Activated CD8-positive, alpha-beta memory T cell treated with anti-CD3 and anti-CD28 coated beads, Interleukin-2, amount 10 ng/mL, durations not matched to agents 7 days and 5 days (primary cell): ENCODE data around the gene IKZF3. TPM values are rescaled to one million over a fixed set of nuclear protein-coding genes. Genes with fewer than 3 reads are reported as not detected.
"Not testable (repeated sequence)": the region's sequence is repeated elsewhere in the genome, so short reads cannot be mapped to it uniquely, and the experiment has no call there.

Experiments
- ATAC-seq: fragments of 150-1000 bp; cut with Tn5 transposase; one replicate; pipeline ENCODE4 v1.10.0; 2021; ENCODE audit warnings: moderate library complexity
- CTCF ChIA-PET: fragments of 350-600 bp; sonication (Branson Sonifier 250); formaldehyde crosslinking; loops from one replicate; lab custom pipeline; 2021; ENCODE audit warnings: antibody characterized with exemption; lab: Charles Lee
- DNase-seq: peaks from one replicate; pipeline ENCODE4 v3.0.0-alpha.2; 2020
- H3K27ac Mint-ChIP-seq: one replicate; pipeline ENCODE4 v1.8.0; 2021; ENCODE audit warnings: mild to moderate bottlenecking, mixed read lengths
- H3K27me3 Mint-ChIP-seq: one replicate; pipeline ENCODE4 v1.8.0; 2021; ENCODE audit warnings: mixed read lengths
- H3K36me3 Mint-ChIP-seq: one replicate; pipeline ENCODE4 v1.8.0; 2021; ENCODE audit warnings: mild to moderate bottlenecking, mixed read lengths
- H3K4me1 Mint-ChIP-seq: one replicate; pipeline ENCODE4 v1.8.0; 2021; ENCODE audit warnings: mixed read lengths
- H3K4me3 Mint-ChIP-seq: one replicate; pipeline ENCODE4 v1.8.0; 2021; ENCODE audit warnings: mild to moderate bottlenecking, moderate library complexity, mixed read lengths
- H3K9me3 Mint-ChIP-seq: one replicate; pipeline ENCODE4 v1.8.0; 2022; ENCODE audit warnings: low read depth, mixed read lengths
- total RNA-seq, 2 experiments: library from RNA; stranded (reverse); gene quantifications; one replicate each; pipeline ENCODE4 v1.2.3, GENCODE V29; 2021

Gene IKZF3
- 100 to 1,000 TPM in 1 of 2 experiments, 10 to 100 TPM in 1; 70.8 to 119 TPM for total RNA-seq

- CTCF ChIA-PET: interaction anchor here (0.6 to 3.5 kb wide), 20 partner anchors 9 to 242 kb away, joined by 3 to 18 read pairs (median 4); partner anchors contain the start of genes MIEN1 and PSMD3
- peaks cover 4% of the 10 kb centered on the region for H3K27me3 Mint-ChIP-seq
- peaks cover 16% of the 10 kb centered on the region for H3K36me3 Mint-ChIP-seq
- peaks cover 58% of the 10 kb centered on the region for H3K4me1 Mint-ChIP-seq
- peak; percentile 87 for DNase-seq
- no peaks in the 10 kb centered on the region for H3K9me3 Mint-ChIP-seq
- peak within 1 kb of the TSS; percentile 81 for H3K4me3 Mint-ChIP-seq
- ATAC-seq: peak; percentile 60
- peak within 1 kb of the TSS; percentile 94 for H3K27ac Mint-ChIP-seq
These were observed at the start of gene IKZF3 for GRCh38 chr17:39863918-39864746. IKZF3 (minus strand) TSS chr17:39864312; CDS start chr17:39864126, 186 bp downstream.

DNA sequence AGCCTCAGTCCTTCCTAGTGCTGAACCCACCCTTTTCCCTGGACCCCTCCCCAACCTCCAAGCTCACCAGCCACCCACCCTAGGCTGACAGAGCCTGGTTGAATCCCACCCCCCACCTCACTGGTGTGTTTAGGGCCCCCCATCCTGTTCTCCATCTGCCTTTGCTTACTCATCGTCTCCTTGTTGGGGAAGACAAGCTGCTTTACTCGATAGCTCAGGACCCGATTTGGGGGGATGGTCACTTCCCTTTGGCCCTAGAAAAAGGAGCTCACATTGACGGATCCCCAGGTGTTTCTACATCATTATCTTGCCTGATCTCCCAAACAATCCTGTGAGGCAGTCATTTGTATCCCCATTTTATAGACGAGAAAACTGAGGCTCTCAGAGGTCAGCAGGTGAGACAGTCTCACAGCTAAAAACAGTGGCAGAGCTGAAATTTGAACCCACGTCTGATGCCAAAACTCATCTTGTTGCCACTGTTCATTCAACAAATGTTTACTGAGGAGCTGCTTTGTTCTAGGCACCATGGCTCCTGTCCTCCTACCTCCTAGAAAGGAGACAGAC, 44.8 kb upstream of the IKZF3 start:
- Mint-ChIP-seq H3K9me3 (no peaks in the 10 kb centered on the region), H3K27me3 (no peaks in the 10 kb centered on the region), H3K4me1 (peaks cover 16% of the 10 kb centered on the region), H3K36me3 (peaks cover 37% of the 10 kb centered on the region), H3K27ac (no peak overlapping the region), H3K4me3 (no peak overlapping the region)
- CTCF ChIA-PET: interaction anchor here (0.7 to 1.2 kb wide), 2 partner anchors 53 to 285 kb away, joined by 3 read pairs; no protein-coding TSS in a partner anchor
- no peak for ATAC-seq
- no peak for DNase-seq

DNA sequence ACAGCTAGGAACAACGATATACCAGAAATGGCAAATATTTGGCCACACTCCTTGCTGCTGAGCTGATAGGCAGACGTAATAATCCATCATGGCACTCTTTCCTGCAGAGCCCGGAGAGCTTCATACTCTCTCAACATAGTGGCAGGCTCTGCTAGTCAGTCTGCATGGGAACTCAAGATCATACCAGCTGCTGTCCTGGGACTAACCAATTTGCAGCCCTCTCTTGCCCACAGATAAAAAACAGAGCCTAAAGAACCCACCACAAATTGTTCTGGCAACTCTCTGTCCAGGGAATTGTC, 40.8 kb upstream of the IKZF3 start:
- CTCF ChIA-PET: interaction anchor here (1.1 to 1.8 kb wide), 2 partner anchors 10 to 147 kb away, joined by 3 to 5 read pairs; no protein-coding TSS in a partner anchor
- H3K9me3 Mint-ChIP-seq: no peaks in the 10 kb centered on the region
- H3K4me1 Mint-ChIP-seq: peaks cover 25% of the 10 kb centered on the region
- DNase-seq (peak; percentile 22), ATAC-seq (no peak)
- H3K27ac Mint-ChIP-seq: no peak overlapping the region
- no peaks in the 10 kb centered on the region for H3K27me3 Mint-ChIP-seq
- H3K4me3 Mint-ChIP-seq: no peak overlapping the region
- H3K36me3 Mint-ChIP-seq: peaks cover 40% of the 10 kb centered on the region

DNA sequence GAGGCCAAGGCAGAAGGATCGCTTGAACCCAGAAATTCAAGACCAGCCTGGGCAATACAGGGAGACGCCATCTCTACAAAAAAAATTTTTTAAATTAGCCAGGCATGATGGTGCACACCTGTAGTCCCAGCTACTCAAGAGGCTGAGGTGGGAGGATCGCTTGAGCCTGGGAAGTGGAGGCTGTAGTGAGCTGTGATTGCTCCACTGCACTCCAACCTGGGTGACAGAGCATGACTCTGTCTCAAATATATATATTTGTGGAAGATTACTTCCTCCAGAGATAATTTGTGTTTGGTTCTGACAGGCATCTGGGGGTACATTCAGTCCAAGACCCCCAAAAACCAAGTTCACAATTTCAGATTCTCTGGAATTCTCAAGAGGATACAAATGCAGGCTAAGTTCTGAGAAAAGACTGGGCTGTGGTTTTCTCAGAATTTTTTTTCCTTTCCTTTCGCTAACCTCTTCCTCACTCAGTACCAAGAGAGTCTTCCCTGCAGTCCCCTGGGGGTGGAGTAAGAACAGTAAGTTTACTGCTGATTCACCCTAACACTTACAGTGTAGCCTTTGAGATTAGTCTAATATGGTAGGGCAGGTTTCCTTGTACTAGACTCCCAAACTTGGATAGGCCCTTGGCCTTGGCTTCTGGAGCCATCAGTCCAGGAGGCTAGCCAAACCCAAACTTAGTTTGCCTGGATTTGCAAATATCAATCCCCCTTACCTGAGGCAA, 39.2 kb upstream of the IKZF3 start:
- Mint-ChIP-seq H3K4me3 (no peak overlapping the region), H3K9me3 (no peaks in the 10 kb centered on the region), H3K27me3 (no peaks in the 10 kb centered on the region), H3K36me3 (peaks cover 41% of the 10 kb centered on the region), H3K27ac (peak overlapping the region; percentile 86), H3K4me1 (peaks cover 25% of the 10 kb centered on the region)
- ATAC-seq: peak; percentile 99
- CTCF ChIA-PET: interaction anchor here (1.6 kb wide), 1 partner anchor 173 kb away, joined by 3 read pairs; no protein-coding TSS in a partner anchor
- DNase-seq: peak; percentile 67

DNA sequence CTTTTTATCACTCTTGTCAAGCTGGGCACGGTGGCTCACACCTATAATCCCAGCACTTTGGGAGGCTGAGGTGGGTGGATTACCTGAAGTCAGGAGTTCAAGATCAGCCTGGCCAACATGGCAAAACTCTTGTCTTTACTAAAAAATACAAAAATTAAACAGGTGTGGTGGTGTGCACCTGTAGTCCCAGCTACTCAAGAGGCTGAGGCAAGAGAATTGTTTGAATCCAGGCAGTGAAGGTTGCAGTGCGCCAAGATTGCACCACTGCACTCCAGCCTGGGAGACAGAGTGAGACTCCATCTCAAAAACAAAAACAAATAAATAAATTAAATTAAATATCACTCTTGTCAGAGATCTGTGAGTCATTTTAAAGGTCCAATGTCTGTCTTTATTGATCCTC, 37.9 kb upstream of the IKZF3 start:
- not testable (repeated sequence) for H3K27me3 Mint-ChIP-seq, DNase-seq, ATAC-seq, H3K27ac Mint-ChIP-seq, H3K4me3 Mint-ChIP-seq, H3K9me3 Mint-ChIP-seq
- CTCF ChIA-PET: interaction anchor here (0.9 to 1.6 kb wide), 2 partner anchors 147 to 172 kb away, joined by 3 read pairs; no protein-coding TSS in a partner anchor
- peaks cover 36% of the 10 kb centered on the region for H3K36me3 Mint-ChIP-seq
- peaks cover 25% of the 10 kb centered on the region for H3K4me1 Mint-ChIP-seq

GRCh38 chr17:39899215-39899614, 35.1 kb upstream of the IKZF3 start:
- no peak for ATAC-seq

DNA sequence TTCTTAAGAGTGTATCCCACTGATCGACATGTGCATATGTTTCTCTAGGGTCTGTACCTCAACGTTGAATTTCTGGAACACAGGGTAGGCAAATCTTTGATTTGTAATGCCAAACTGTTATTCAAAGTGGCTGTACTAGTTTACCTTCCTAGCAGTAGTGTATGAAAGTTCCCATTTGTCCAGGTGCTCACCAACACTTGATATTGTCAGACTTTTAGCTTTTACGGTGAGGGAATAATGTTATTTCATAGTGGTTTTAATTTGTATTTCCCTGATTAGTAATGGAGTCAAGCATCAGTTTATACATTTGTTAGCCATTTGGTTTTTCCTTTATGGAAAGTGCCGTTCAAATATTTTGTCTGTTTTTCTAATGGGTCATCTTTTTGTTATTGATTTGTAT, 34.0 kb upstream of the IKZF3 start:
- Mint-ChIP-seq H3K36me3 (peaks cover 21% of the 10 kb centered on the region), H3K4me1 (peaks cover 18% of the 10 kb centered on the region), H3K27ac (no peak overlapping the region), H3K4me3 (no peak overlapping the region), H3K9me3 (no peaks in the 10 kb centered on the region), H3K27me3 (no peaks in the 10 kb centered on the region)
- no peak for DNase-seq
- ATAC-seq: no peak
- CTCF ChIA-PET: interaction anchor here (1.7 to 2.5 kb wide), 2 partner anchors 34 to 83 kb away, joined by 3 to 6 read pairs; partner anchors contain the start of genes IKZF3 and PSMD3

More at GRCh38 chr17:39899215-39899614, 35.1 kb upstream of the IKZF3 start:
- H3K4me1 Mint-ChIP-seq: peaks cover 27% of the 10 kb centered on the region
- no peak overlapping the region for H3K27ac Mint-ChIP-seq
- no peaks in the 10 kb centered on the region for H3K27me3 Mint-ChIP-seq
- CTCF ChIA-PET: interaction anchor here (1.0 to 2.5 kb wide), 2 partner anchors 26 to 82 kb away, joined by 3 to 6 read pairs; partner anchors contain the start of gene PSMD3
- H3K9me3 Mint-ChIP-seq: no peaks in the 10 kb centered on the region
- H3K4me3 Mint-ChIP-seq: no peak overlapping the region
- no peak for DNase-seq
- peaks cover 25% of the 10 kb centered on the region for H3K36me3 Mint-ChIP-seq

GRCh38 chr17:39894681-39895376, 30.7 kb upstream of the IKZF3 start:
- Mint-ChIP-seq H3K36me3 (peaks cover 7% of the 10 kb centered on the region), H3K4me3 (no peak overlapping the region), H3K4me1 (peaks cover 15% of the 10 kb centered on the region), H3K27ac (peak overlapping the region; percentile 22), H3K9me3 (no peaks in the 10 kb centered on the region), H3K27me3 (peaks cover 11% of the 10 kb centered on the region)
- ATAC-seq (no peak), DNase-seq (peak; percentile 22)
- CTCF ChIA-PET: interaction anchor here (0.7 to 2.3 kb wide), 4 partner anchors 10 to 273 kb away, joined by 3 to 7 read pairs (median 5); no protein-coding TSS in a partner anchor

GRCh38 chr17:39889200-39889599, 25.1 kb upstream of the IKZF3 start:
- CTCF ChIA-PET: no interaction called here
- H3K27me3 Mint-ChIP-seq: peaks cover 18% of the 10 kb centered on the region
- ATAC-seq (no peak), DNase-seq (no peak)
- H3K4me3 Mint-ChIP-seq: no peak overlapping the region
- no peaks in the 10 kb centered on the region for H3K36me3 Mint-ChIP-seq
- no peaks in the 10 kb centered on the region for H3K4me1 Mint-ChIP-seq
- no peaks in the 10 kb centered on the region for H3K9me3 Mint-ChIP-seq
- no peak overlapping the region for H3K27ac Mint-ChIP-seq

- H3K4me1 Mint-ChIP-seq: peaks cover 2% of the 10 kb centered on the region
- CTCF ChIA-PET: interaction anchor here (1.0 to 1.5 kb wide), 2 partner anchors 48 to 94 kb away, joined by 4 read pairs; partner anchors contain the start of gene PSMD3
- H3K9me3 Mint-ChIP-seq: no peaks in the 10 kb centered on the region
- no peak overlapping the region for H3K4me3 Mint-ChIP-seq
- no peak overlapping the region for H3K27ac Mint-ChIP-seq
- no peak for ATAC-seq
- peak; percentile 8 for DNase-seq
- no peaks in the 10 kb centered on the region for H3K36me3 Mint-ChIP-seq
- H3K27me3 Mint-ChIP-seq: peaks cover 18% of the 10 kb centered on the region
These were observed 23.0 kb upstream of the IKZF3 start for GRCh38 chr17:39887078-39887477.

- H3K4me3 Mint-ChIP-seq, H3K27ac Mint-ChIP-seq, H3K36me3 Mint-ChIP-seq, H3K4me1 Mint-ChIP-seq, DNase-seq, ATAC-seq, CTCF ChIA-PET, H3K9me3 Mint-ChIP-seq: not testable (repeated sequence)
- peaks cover 15% of the 10 kb centered on the region for H3K27me3 Mint-ChIP-seq
These were observed 22.0 kb upstream of the IKZF3 start for GRCh38 chr17:39886102-39886501.

GRCh38 chr17:39872751-39873150, 8.6 kb upstream of the IKZF3 start:
- DNase-seq: no peak
- Mint-ChIP-seq H3K27ac (no peak overlapping the region), H3K4me1 (peaks cover 13% of the 10 kb centered on the region), H3K27me3 (peaks cover 4% of the 10 kb centered on the region), H3K4me3 (no peak overlapping the region), H3K36me3 (no peaks in the 10 kb centered on the region), H3K9me3 (no peaks in the 10 kb centered on the region)
- CTCF ChIA-PET: interaction anchor here (0.6 to 3.9 kb wide), 17 partner anchors 9 to 251 kb away, joined by 3 to 18 read pairs (median 3); partner anchors contain the start of genes IKZF3 and PSMD3
- no peak for ATAC-seq
